K562 (cell line): Measurements from ENCODE around the gene C11orf98. TPM values are rescaled to one million over a fixed set of nuclear protein-coding genes. Genes with fewer than 3 reads are reported as not detected.
A peak's percentile ranks its signal among the peaks of the same experiment; 100 is the strongest.

Source experiments
- CHCHD3 ChIP-seq: fragments of 250-450 bp; sonication (Bioruptor Pico); IDR thresholded peaks from 2 replicates; pipeline ENCODE4 v2.1.2; 2022; ENCODE audit warnings: mild to moderate bottlenecking
- CREB1 ChIP-seq, 2 experiments: sonication (generic) in 1 of 2; formaldehyde crosslinking in 1 of 2; IDR thresholded peaks; 2 replicates each; pipeline versions ENCODE4 v1.6.1 to v1.8.0; 2012 to 2022; ENCODE audit warnings: inconsistent platforms in 1 of 2, mild to moderate bottlenecking in 1 of 2, missing genetic modification reagents in 1 of 2, moderate library complexity in 1 of 2
- ELK1 ChIP-seq: sonication (generic); formaldehyde crosslinking; IDR thresholded peaks from 2 replicates; pipeline ENCODE4 v1.8.1; 2022; ENCODE audit warnings: missing genetic modification reagents
- ETS1 ChIP-seq: conservative IDR thresholded peaks from 2 replicates; pipeline ENCODE4 v1.6.1; 2011; ENCODE audit warnings: low read depth, mild to moderate bottlenecking, low read length; ENCODE audit not compliant: control insufficient read depth
- FOXA3 ChIP-seq, 2 experiments: fragments of 450-650 bp in 1 of 2; sonication (generic) in 1 of 2; formaldehyde crosslinking; IDR thresholded peaks in 1 of 2; conservative IDR thresholded peaks in 1 of 2; 2 replicates each; pipeline versions ENCODE4 v1.4.0 to v1.8.0; 2020 to 2022; ENCODE audit warnings: mild to moderate bottlenecking in 2 of 2, missing genetic modification reagents in 1 of 2
- HCFC1 ChIP-seq: IDR thresholded peaks from 2 replicates; pipeline ENCODE4 v1.6.1; 2012; ENCODE audit warnings: low read depth, low read length, improper control_type of control experiment
- HIVEP1 ChIP-seq: fragments of 250-450 bp; sonication (Bioruptor Pico); IDR thresholded peaks from 2 replicates; pipeline ENCODE4 v1.4.0; 2020; ENCODE audit warnings: mild to moderate bottlenecking
- HMGN3 ChIP-seq: IDR thresholded peaks from 2 replicates; pipeline ENCODE4 v1.6.1; 2011; ENCODE audit warnings: borderline replicate concordance, low read depth, mild to moderate bottlenecking, mixed read lengths, low read length; ENCODE audit not compliant: insufficient read length; ENCODE audit errors: extremely low read depth
- JUNB ChIP-seq: fragments of 450-650 bp; formaldehyde crosslinking; conservative IDR thresholded peaks from 2 replicates; pipeline ENCODE4 v1.4.0; 2020; ENCODE audit warnings: mild to moderate bottlenecking
- KAT2B ChIP-seq: IDR thresholded peaks from one replicate; pipeline ENCODE4 v1.6.1; 2012; ENCODE audit warnings: low read depth, mild to moderate bottlenecking, control low read depth, inconsistent platforms, low read length, moderate library complexity
- MCM7 ChIP-seq, 2 experiments: fragments of 450-650 bp; IDR thresholded peaks; 2 replicates each; pipeline ENCODE4 v1.6.1; 2016 to 2018
- MLLT1 ChIP-seq, 2 experiments: fragments of 450-650 bp; IDR thresholded peaks; 2 replicates each; pipeline ENCODE4 v1.6.1; 2016
- NCOR1 ChIP-seq: fragments of 450-650 bp; IDR thresholded peaks from 2 replicates; pipeline ENCODE4 v1.6.1; 2016; ENCODE audit warnings: mild to moderate bottlenecking, moderate library complexity
- NR1H2 ChIP-seq: sonication (generic); formaldehyde crosslinking; IDR thresholded peaks from 2 replicates; pipeline ENCODE4 v1.4.0; 2020; ENCODE audit warnings: mild to moderate bottlenecking, missing genetic modification reagents
- NR2F6 ChIP-seq: fragments of 450-650 bp; formaldehyde crosslinking; IDR thresholded peaks from 2 replicates; pipeline ENCODE4 v1.4.0; 2020; ENCODE audit warnings: mild to moderate bottlenecking
- PHB ChIP-seq: fragments of 250-450 bp; sonication (Bioruptor Pico); IDR thresholded peaks from 2 replicates; pipeline ENCODE4 v1.5.0; 2021
- PML ChIP-seq: IDR thresholded peaks from 2 replicates; pipeline ENCODE4 v1.6.1; 2012; ENCODE audit warnings: low read length, inconsistent platforms
- TARDBP ChIP-seq: fragments of 450-650 bp; IDR thresholded peaks from 2 replicates; pipeline ENCODE4 v1.6.1; 2016
- TBL1XR1 ChIP-seq, 2 experiments: IDR thresholded peaks; 2 replicates each; pipeline ENCODE4 v1.6.1; 2012; ENCODE audit warnings: improper control_type of control experiment in 2 of 2, low read length in 2 of 2, mild to moderate bottlenecking in 1 of 2
- THAP7 ChIP-seq: fragments of 250-450 bp; sonication (Bioruptor Pico); IDR thresholded peaks from 2 replicates; pipeline ENCODE4 v1.5.0; 2021
- XRCC5 ChIP-seq: fragments of 200-400 bp; formaldehyde crosslinking; IDR thresholded peaks from 2 replicates; pipeline ENCODE4 v1.6.1; 2017; ENCODE audit warnings: low read depth, mild to moderate bottlenecking, low read length
- ZBTB8A ChIP-seq: fragments of 450-650 bp; IDR thresholded peaks from 2 replicates; pipeline ENCODE4 v1.6.1; 2018; ENCODE audit warnings: mild to moderate bottlenecking, moderate library complexity; ENCODE audit not compliant: partially characterized antibody
- ZNF316 ChIP-seq: fragments of 450-650 bp; IDR thresholded peaks from 2 replicates; pipeline ENCODE4 v1.6.1; 2016
- ZNF778 ChIP-seq: fragments of 450-650 bp; formaldehyde crosslinking; IDR thresholded peaks from 2 replicates; pipeline ENCODE4 v1.4.0; 2020; ENCODE audit warnings: mild to moderate bottlenecking, moderate library complexity
- ZSCAN29 ChIP-seq: fragments of 450-650 bp; IDR thresholded peaks from 2 replicates; pipeline ENCODE4 v1.6.1; 2017
- ZZZ3 ChIP-seq: fragments of 450-650 bp; IDR thresholded peaks from 2 replicates; pipeline ENCODE4 v1.6.1; 2016; ENCODE audit warnings: antibody characterized with exemption, mild to moderate bottlenecking, moderate library complexity
- polyA plus RNA-seq, 8 experiments: library from polyadenylated mRNA; depleted of rRNA in 4 of 8; stranded (reverse) in 5 of 8; unstranded in 3 of 8; fragments of >200 nt; fragmentation: Nextera tagmentation in 2 of 8; fragmentation: Illumina TruSeq in 1 of 8; extraction: Ambion mirVana in 2 of 8; extraction: Trizol in 1 of 8; gene quantifications; 2 replicates each; pipeline versions ENCODE4 v1.2.1 to v1.2.3, GENCODE V29; 2011 to 2014; ENCODE audit warnings: inconsistent platforms in 1 of 8, missing spikeins in 1 of 8
- total RNA-seq, 7 experiments: library from RNA; depleted of rRNA in 6 of 7; stranded (reverse); fragments of >200 nt in 6 of 7; fragmentation: Illumina TruSeq in 2 of 7; extraction: Trizol in 2 of 7; gene quantifications; 2 replicates each; pipeline versions ENCODE4 v1.2.1 to v1.2.3, GENCODE V29; 2011 to 2021; ENCODE audit warnings: low replicate concordance in 1 of 7

Gene C11orf98
- total and polyA plus RNA-seq, 9 of the 15 experiments (the other 6 are each of a cell fraction or from before 2014, with no cell fraction given), result 103 to 352 (median 218) TPM

DNA sequence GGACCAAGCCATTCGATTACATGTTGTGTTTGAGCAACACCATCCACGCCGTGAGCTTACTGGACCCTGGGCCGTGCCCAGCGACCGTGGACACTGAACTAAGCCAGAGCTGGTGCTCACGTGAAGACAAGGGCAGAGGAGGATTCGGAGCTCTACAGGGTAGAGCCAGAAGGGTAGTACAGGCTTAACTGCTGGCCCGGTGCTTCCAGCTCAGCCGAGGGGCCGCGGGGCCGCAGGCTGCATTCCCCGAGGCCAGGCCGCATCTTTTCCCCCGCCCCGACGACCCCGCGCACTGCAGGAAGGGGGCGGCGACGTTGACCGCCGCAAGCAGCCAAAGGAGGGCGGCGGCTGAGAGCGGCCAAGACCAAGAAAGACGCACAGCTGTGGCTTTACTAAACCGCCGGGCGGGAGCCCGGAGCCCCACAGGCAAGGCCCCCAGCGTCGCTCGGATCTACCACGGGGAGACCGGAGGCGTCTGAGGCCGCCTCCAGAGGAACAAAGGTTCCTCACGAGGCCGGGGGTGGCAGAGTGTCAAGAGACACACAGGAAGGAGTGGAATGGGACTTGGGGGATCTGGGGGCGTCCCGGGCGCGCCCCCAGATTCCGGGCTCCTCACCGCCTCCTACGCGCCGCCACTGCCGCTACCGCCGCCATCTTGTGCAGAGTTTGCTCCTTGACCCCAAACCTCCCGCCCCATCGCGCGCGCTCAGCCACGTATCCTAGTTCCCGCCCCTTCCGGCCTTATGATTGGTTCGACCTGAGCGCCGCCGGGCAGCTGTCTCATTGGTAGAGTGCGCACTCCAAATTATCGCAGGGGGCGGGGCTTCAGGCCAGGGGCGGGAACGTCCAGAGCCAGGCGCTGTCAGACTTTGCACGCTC lies 18.8 kb downstream of the C11orf98 start, which contains the start of gene GANAB (continued):
- TF ChIP-seq FOXA3 (CRISPR knock-in tag; conservative IDR thresholded peaks at IDR 0.05 in 1 of 2, IDR thresholded peaks at IDR 0.05 in 1 of 2) (no peak; a peak in 1 of 4 replicates), TARDBP (no peak), MLLT1 (IDR thresholded peaks at IDR 0.05) (no peak), PHB (CRISPR knock-in tag) (0 out of 2 replicates have a peak, but pooled peaks have one; percentile 17), KAT2B (no peak), ETS1 (peak; percentile 74), CREB1 (IDR thresholded peaks at IDR 0.05) (peak; percentile 86), CREB1 (CRISPR knock-in tag; IDR thresholded peaks at IDR 0.05) (peak; percentile 86), XRCC5 (0 out of 2 replicates have a peak, but pooled peaks have one; percentile 17), MCM7 (IDR thresholded peaks at IDR 0.05) (no peak), THAP7 (CRISPR knock-in tag) (no peak), NCOR1 (no peak), ZSCAN29 (no peak), PML (peak; percentile 82; the same call in 1 of the 2 replicates), ZNF778 (CRISPR knock-in tag) (no peak), JUNB (no peak), HMGN3 (peak; percentile 63), CHCHD3 (CRISPR knock-in tag) (peak; percentile 55; the same call in 1 of the 2 replicates), ZNF316 (no peak), NR2F6 (CRISPR knock-in tag) (peak; percentile 54; the same call in 1 of the 2 replicates), ZBTB8A (no peak), HCFC1 (peak; percentile 69), NR1H2 (no peak), HIVEP1 (0 out of 2 replicates have a peak, but pooled peaks have one; percentile 24), ELK1 (no peak), ZZZ3 (no peak), TBL1XR1 (IDR thresholded peaks at IDR 0.05; ENCODE audit: low read length in 2 of 2) (no peak; a peak in 1 of 4 replicates)
